B cell (primary cell): Measurements from ENCODE around the gene LRRC63.

Experiments used
- CTCF ChIP-seq: fragments of 200-600 bp; IDR thresholded peaks from one replicate; pipeline ENCODE4 v1.8.0; 2022; ENCODE audit warnings: antibody characterized with exemption, mild to moderate bottlenecking
- EZH2 ChIP-seq: IDR thresholded peaks from 2 replicates; pipeline ENCODE4 v1.6.1; 2012; ENCODE audit warnings: borderline replicate concordance, low read depth, mild to moderate bottlenecking, moderate library complexity, low read length; ENCODE audit not compliant: insufficient read depth, poor library complexity, severe bottlenecking

GRCh38 chr13:46229251-46229650 is 17.5 kb downstream of the LRRC63 start:
- TF ChIP-seq CTCF (no peak), EZH2 (no peak)
